Measurements from ENCODE around the gene HTR2C. TPM values are rescaled to one million over a fixed set of nuclear protein-coding genes. Genes with fewer than 3 reads are reported as not detected.
"Not testable (repeated sequence)": the region's sequence is repeated elsewhere in the genome, so short reads cannot be mapped to it uniquely, and the experiment has no call there.

Gene HTR2C
- total RNA-seq, 1 experiment from 2014 or later, result 0.04 TPM

- Histone ChIP-seq H3K9me3 (replicated peaks) (no peaks in the 10 kb centered on the region), H3K27me3 (no peaks in the 10 kb centered on the region), H3K36me3 (no peaks in the 10 kb centered on the region), H3K27ac (no peak overlapping the region), H3K4me1 (no peaks in the 10 kb centered on the region), H3K4me3 (no peak overlapping the region)
- DNase-seq, result peak in 1 of 2 experiments; percentile 21
Measured at GRCh38 chrX:114626323-114626722, 42.4 kb downstream of the HTR2C start.

GRCh38 chrX:114635986-114636385 lies 52.1 kb downstream of the HTR2C start:
- H3K27ac ChIP-seq, result no peak overlapping the region
- H3K27me3 ChIP-seq, result no peaks in the 10 kb centered on the region
- no peak overlapping the region for H3K4me3 ChIP-seq
- H3K36me3 ChIP-seq, result no peaks in the 10 kb centered on the region
- no peaks in the 10 kb centered on the region for H3K4me1 ChIP-seq
- no peak for DNase-seq
- no peaks in the 10 kb centered on the region for H3K9me3 ChIP-seq (replicated peaks)

- Histone ChIP-seq H3K4me3 (no peak overlapping the region), H3K4me1 (no peaks in the 10 kb centered on the region), H3K9me3 (replicated peaks) (no peaks in the 10 kb centered on the region), H3K27ac (no peak overlapping the region), H3K36me3 (no peaks in the 10 kb centered on the region), H3K27me3 (no peaks in the 10 kb centered on the region)
- no peak for DNase-seq
Measured at GRCh38 chrX:114650351-114650750, 66.5 kb downstream of the HTR2C start.

GRCh38 chrX:114675365-114675764 lies 91.5 kb downstream of the HTR2C start:
- no peaks in the 10 kb centered on the region for H3K36me3 ChIP-seq
- H3K4me3 ChIP-seq, result no peak overlapping the region
- no peak for DNase-seq
- no peaks in the 10 kb centered on the region for H3K9me3 ChIP-seq (replicated peaks)
- H3K27me3 ChIP-seq, result no peaks in the 10 kb centered on the region
- H3K27ac ChIP-seq, result no peak overlapping the region
- H3K4me1 ChIP-seq, result no peaks in the 10 kb centered on the region

GRCh38 chrX:114700533-114700932 lies 116.6 kb downstream of the HTR2C start:
- not testable (repeated sequence) for H3K27me3 ChIP-seq; H3K4me1 ChIP-seq; H3K4me3 ChIP-seq; H3K27ac ChIP-seq; H3K36me3 ChIP-seq; H3K9me3 ChIP-seq (replicated peaks); DNase-seq

DNA sequence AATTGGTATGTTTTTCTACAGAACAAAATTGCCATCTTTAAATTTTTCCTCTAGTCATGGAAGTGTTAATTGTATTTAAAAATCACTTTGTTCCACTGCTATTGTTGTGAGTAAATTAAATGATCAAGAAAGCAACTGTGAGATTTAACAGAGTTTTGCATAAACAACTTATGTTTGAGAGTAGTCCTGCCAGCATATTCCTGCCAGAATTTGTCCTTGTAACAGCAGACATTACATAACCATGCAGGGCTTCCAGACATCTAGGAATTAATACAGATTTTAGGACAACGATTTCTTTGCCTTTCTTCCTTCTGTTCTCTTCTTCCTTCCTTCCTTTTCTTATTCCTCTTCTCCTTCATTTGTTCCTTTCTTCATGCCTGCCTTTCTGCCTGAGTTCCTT lies 125.5 kb downstream of the HTR2C start:
- no peaks in the 10 kb centered on the region for H3K36me3 ChIP-seq
- DNase-seq, result no peak
- H3K27me3 ChIP-seq, result no peaks in the 10 kb centered on the region
- H3K9me3 ChIP-seq (replicated peaks), result no peaks in the 10 kb centered on the region
- no peak overlapping the region for H3K4me3 ChIP-seq
- H3K4me1 ChIP-seq, result peaks cover 3% of the 10 kb centered on the region
- no peak overlapping the region for H3K27ac ChIP-seq

- no peak for DNase-seq
- Histone ChIP-seq H3K27ac (no peak overlapping the region), H3K27me3 (no peaks in the 10 kb centered on the region), H3K9me3 (replicated peaks) (no peaks in the 10 kb centered on the region), H3K4me1 (peaks cover 3% of the 10 kb centered on the region), H3K36me3 (no peaks in the 10 kb centered on the region), H3K4me3 (no peak overlapping the region)
Measured at GRCh38 chrX:114710571-114710970, 126.7 kb downstream of the HTR2C start.

GRCh38 chrX:114712466-114712865 lies 128.6 kb downstream of the HTR2C start:
- Histone ChIP-seq H3K4me1 (peaks cover 3% of the 10 kb centered on the region), H3K9me3 (replicated peaks) (no peaks in the 10 kb centered on the region), H3K27me3 (no peaks in the 10 kb centered on the region), H3K27ac (no peak overlapping the region), H3K4me3 (no peak overlapping the region), H3K36me3 (no peaks in the 10 kb centered on the region)
- DNase-seq, result peak; percentile 6 to 34

DNA sequence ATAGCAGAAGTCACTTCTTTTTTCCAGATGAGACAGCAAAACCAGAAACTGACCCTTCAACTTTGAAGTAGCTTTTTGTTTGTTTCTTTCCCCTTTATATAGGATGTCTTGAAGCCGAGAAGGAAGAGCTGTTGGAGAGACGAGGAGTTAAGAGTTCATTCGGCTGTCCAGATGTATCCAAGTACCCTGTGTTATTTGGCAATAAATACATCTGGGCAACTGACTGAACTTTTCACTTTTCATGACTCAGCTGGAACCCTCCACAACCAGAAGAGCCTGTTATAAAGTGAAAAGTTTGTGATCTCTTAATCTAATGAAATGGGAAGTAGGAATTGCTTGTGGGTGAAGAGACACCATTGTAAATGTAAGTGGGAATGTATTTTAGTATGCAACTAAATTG lies 131.2 kb downstream of the HTR2C start:
- Histone ChIP-seq H3K4me3 (no peak overlapping the region), H3K27me3 (no peaks in the 10 kb centered on the region), H3K9me3 (replicated peaks) (no peaks in the 10 kb centered on the region), H3K27ac (no peak overlapping the region), H3K36me3 (no peaks in the 10 kb centered on the region), H3K4me1 (peaks cover 3% of the 10 kb centered on the region)
- no peak for DNase-seq

GRCh38 chrX:114717921-114718320 lies 134.0 kb downstream of the HTR2C start:
- H3K9me3 ChIP-seq (replicated peaks), result no peaks in the 10 kb centered on the region
- H3K36me3 ChIP-seq, result no peaks in the 10 kb centered on the region
- no peak overlapping the region for H3K27ac ChIP-seq
- no peaks in the 10 kb centered on the region for H3K4me1 ChIP-seq
- H3K4me3 ChIP-seq, result no peak overlapping the region
- peak; percentile 15 to 44 for DNase-seq
- H3K27me3 ChIP-seq, result no peaks in the 10 kb centered on the region

GRCh38 chrX:114766541-114766940 lies 182.7 kb downstream of the HTR2C start:
- Histone ChIP-seq H3K4me1 (no peaks in the 10 kb centered on the region), H3K9me3 (replicated peaks) (no peaks in the 10 kb centered on the region), H3K4me3 (no peak overlapping the region), H3K27me3 (no peaks in the 10 kb centered on the region), H3K27ac (no peak overlapping the region), H3K36me3 (no peaks in the 10 kb centered on the region)
- no peak for DNase-seq

GRCh38 chrX:114774691-114775090 lies 190.8 kb downstream of the HTR2C start:
- Histone ChIP-seq H3K27me3 (no peaks in the 10 kb centered on the region), H3K9me3 (replicated peaks) (no peaks in the 10 kb centered on the region), H3K27ac (no peak overlapping the region), H3K36me3 (no peaks in the 10 kb centered on the region), H3K4me3 (no peak overlapping the region), H3K4me1 (no peaks in the 10 kb centered on the region)
- DNase-seq, result peak in 1 of 2 experiments; percentile 1

DNA sequence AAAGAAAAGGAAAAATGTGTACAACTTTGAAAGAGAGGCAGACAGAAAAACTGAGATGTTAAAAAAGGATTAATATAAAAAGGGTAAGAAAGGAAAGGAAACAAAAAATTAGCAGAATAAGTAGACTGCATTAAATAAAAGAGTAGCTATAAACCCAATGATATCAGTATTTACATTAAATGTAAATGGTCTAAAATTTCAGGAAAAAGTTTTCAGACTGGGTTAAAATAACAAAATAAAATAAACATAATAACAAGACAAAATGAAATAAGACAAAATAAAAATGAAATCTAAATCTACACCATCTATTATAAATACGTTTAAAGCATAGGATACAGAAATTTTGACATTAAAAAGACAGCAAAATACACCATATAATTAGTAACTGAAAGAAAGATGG lies 199.0 kb downstream of the HTR2C start:
- no peaks in the 10 kb centered on the region for H3K4me1 ChIP-seq
- H3K9me3 ChIP-seq (replicated peaks), result no peaks in the 10 kb centered on the region
- H3K27me3 ChIP-seq, result no peaks in the 10 kb centered on the region
- H3K27ac ChIP-seq, result no peak overlapping the region
- no peak overlapping the region for H3K4me3 ChIP-seq
- DNase-seq, result no peak
- H3K36me3 ChIP-seq, result no peaks in the 10 kb centered on the region

DNA sequence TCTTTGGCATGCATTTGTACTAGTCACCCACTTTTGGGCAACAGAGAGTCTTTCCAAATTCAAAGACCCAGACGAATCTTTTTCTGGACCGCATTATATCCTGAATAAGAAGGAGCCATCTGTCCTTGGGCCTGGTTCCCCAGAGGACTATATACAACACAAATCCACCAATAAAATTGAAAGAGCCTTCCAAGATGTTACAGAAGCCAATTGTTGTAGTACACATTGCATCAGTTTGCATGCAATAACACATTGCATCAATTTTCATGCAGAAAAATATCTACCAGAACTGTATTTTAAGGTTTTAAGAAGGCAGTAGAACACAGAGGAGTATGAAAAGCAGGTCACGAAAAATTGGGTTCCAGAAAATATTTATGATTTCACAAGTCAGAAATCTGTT lies 203.2 kb downstream of the HTR2C start:
- no peak for DNase-seq
- H3K27ac ChIP-seq, result no peak overlapping the region
- no peaks in the 10 kb centered on the region for H3K9me3 ChIP-seq (replicated peaks)

DNA sequence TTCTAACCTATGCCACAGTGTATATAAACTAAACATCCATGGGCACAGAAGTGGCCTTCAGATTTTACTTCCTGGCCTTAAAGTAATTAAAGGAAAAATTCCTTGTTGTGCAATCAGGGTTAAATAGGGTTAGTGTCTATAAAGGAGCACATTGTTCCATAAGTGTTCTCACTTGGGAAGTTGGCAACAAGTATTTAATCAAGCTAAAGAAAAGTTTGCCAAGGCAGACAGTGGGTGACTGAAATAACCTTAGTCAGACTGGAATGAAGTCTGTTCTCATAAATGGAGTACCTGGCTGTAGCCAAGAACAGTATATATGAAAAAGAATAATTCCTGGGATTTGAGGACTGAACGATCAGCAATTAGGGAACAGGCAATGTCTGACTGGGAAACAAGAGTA lies 213.6 kb downstream of the HTR2C start:
- H3K4me3 ChIP-seq, result no peak overlapping the region
- H3K27ac ChIP-seq, result no peak overlapping the region
- DNase-seq, result no peak
- H3K36me3 ChIP-seq, result no peaks in the 10 kb centered on the region
- no peaks in the 10 kb centered on the region for H3K27me3 ChIP-seq
- no peaks in the 10 kb centered on the region for H3K9me3 ChIP-seq (replicated peaks)
- H3K4me1 ChIP-seq, result no peaks in the 10 kb centered on the region

More for the DNA sequence above, 203.2 kb downstream of the HTR2C start:
- H3K27me3 ChIP-seq, result no peaks in the 10 kb centered on the region
- H3K4me3 ChIP-seq, result no peak overlapping the region
- H3K4me1 ChIP-seq, result no peaks in the 10 kb centered on the region
- no peaks in the 10 kb centered on the region for H3K36me3 ChIP-seq

- Histone ChIP-seq H3K27ac (no peak overlapping the region), H3K27me3 (no peaks in the 10 kb centered on the region), H3K4me1 (no peaks in the 10 kb centered on the region), H3K36me3 (no peaks in the 10 kb centered on the region), H3K4me3 (no peak overlapping the region), H3K9me3 (replicated peaks) (no peaks in the 10 kb centered on the region)
- no peak for DNase-seq
Measured at GRCh38 chrX:114798907-114799306, 215.0 kb downstream of the HTR2C start.

DNA sequence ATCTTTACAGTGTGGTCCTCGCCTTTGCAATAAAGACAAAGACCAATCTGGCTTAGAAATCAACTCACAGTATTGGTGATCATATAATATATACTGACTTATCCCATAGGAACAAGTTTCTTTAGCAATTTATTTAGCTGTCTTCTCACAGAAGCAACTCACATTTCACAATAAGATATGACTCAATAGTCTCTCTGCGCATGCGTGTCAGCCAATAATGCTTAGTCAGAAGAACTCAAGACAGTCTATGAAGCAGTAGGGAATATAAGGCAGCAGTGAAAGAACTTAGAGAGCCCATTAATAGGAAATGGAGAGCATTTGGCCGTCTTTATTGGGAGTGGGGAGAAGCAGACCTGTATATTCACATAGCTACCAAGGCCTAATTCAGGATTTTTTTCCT lies 216.8 kb downstream of the HTR2C start:
- H3K27me3 ChIP-seq, result no peaks in the 10 kb centered on the region
- DNase-seq, result no peak
- no peaks in the 10 kb centered on the region for H3K9me3 ChIP-seq (replicated peaks)
- no peak overlapping the region for H3K4me3 ChIP-seq
- no peaks in the 10 kb centered on the region for H3K4me1 ChIP-seq
- no peak overlapping the region for H3K27ac ChIP-seq
- no peaks in the 10 kb centered on the region for H3K36me3 ChIP-seq
